K562 (cell line): ENCODE data around the gene SGMS1. TPM values are rescaled to one million over a fixed set of nuclear protein-coding genes. Genes with fewer than 3 reads are reported as not detected.

Experiments
- ATAC-seq: fragments of 200-7000 bp; cut with Tn5 transposase; 3 replicates; pipeline ENCODE4 v1.9.1; 2020; ENCODE audit warnings: moderate library complexity
- BruUV-seq: library from RNA; stranded (reverse); fragments of 400-500 nt; replicated peaks from 2 replicates; lab custom pipeline; 2021; lab: Mats Ljungman, UMichigan
- CTCF ChIA-PET: fragments of 300-600 bp; formaldehyde crosslinking; extraction: SDS; loops from one replicate; lab custom pipeline; 2021; ENCODE audit warnings: low intra/inter-chr PET ratio; lab: Yijun Ruan, JAX
- POLR2A ChIA-PET: fragments of 300-600, 350-650 bp; sonication (Branson Sonifier 250); formaldehyde crosslinking; extraction: SDS; loops from one replicate; lab custom pipeline; 2021; ENCODE audit warnings: antibody characterized with exemption, inconsistent platforms; lab: Yijun Ruan, JAX
- DNase-seq, 4 experiments: peaks; one replicate each; pipeline versions ENCODE4 v3.0.0 to v3.0.0-alpha.2; 2011 to 2018; ENCODE audit warnings: low spot score in 3 of 4, mixed read lengths in 3 of 4; ENCODE audit errors: extremely low read depth in 1 of 4
- FAIRE-seq: peaks from 2 replicates; lab custom pipeline; 2011; peaks lifted over from hg19 to GRCh38; lab: Jason Lieb, UNC
- H2AFZ ChIP-seq: 2 replicates; pipeline ENCODE4 v1.6.0; 2011; ENCODE audit warnings: low read depth, low read length, control low read depth, inconsistent platforms
- H3K27ac ChIP-seq: fragments of 200-600 bp; 3 replicates; pipeline ENCODE4 v1.8.0; 2011; ENCODE audit warnings: low read depth, mild to moderate bottlenecking, control low read depth, inconsistent platforms, low read length, moderate library complexity, mixed read lengths; ENCODE audit errors: extremely low read depth
- H3K27me3 ChIP-seq, 2 experiments: fragments of 300-600 bp in 1 of 2; 2 replicates in 1 of 2; 3 replicates in 1 of 2; pipeline versions ENCODE4 v1.6.0 to v1.8.0; 2011; ENCODE audit warnings: inconsistent platforms in 2 of 2, low read length in 2 of 2, mild to moderate bottlenecking in 1 of 2, mixed read lengths in 1 of 2, moderate library complexity in 1 of 2; ENCODE audit not compliant: control insufficient read depth in 2 of 2, insufficient read depth in 2 of 2
- H3K36me3 ChIP-seq: fragments of 300-600 bp; 3 replicates; pipeline ENCODE4 v1.8.0; 2011; ENCODE audit warnings: mild to moderate bottlenecking, low read length, inconsistent platforms; ENCODE audit not compliant: control insufficient read depth, insufficient read depth
- H3K4me1 ChIP-seq, 2 experiments: fragments of 200-600 bp in 1 of 2; replicated peaks in 1 of 2; 2 replicates in 1 of 2; 3 replicates in 1 of 2; pipeline versions ENCODE4 v1.5.1 to v1.8.0; 2011; ENCODE audit warnings: inconsistent platforms in 2 of 2, low read length in 2 of 2, mild to moderate bottlenecking in 1 of 2, mixed read lengths in 1 of 2, moderate library complexity in 1 of 2; ENCODE audit not compliant: control insufficient read depth in 2 of 2, insufficient read depth in 2 of 2
- H3K4me2 ChIP-seq: 2 replicates; pipeline ENCODE4 v1.6.1; 2011; ENCODE audit warnings: low read length, control low read depth, inconsistent platforms, mixed read lengths; ENCODE audit not compliant: insufficient read depth
- H3K4me3 ChIP-seq: fragments of 200-600 bp; sonication (generic), shearing (Covaris generic); 2 replicates; pipeline ENCODE4 v1.5.1; 2016; ENCODE audit warnings: control low read depth, inconsistent platforms
- H3K79me2 ChIP-seq: fragments of 200-600 bp; 3 replicates; pipeline ENCODE4 v1.8.0; 2011; ENCODE audit warnings: low read length, inconsistent platforms; ENCODE audit not compliant: control insufficient read depth, insufficient read depth
- H3K9ac ChIP-seq, 2 experiments: 2 replicates each; pipeline versions ENCODE4 v1.6.0 to v1.6.1; 2011; ENCODE audit warnings: low read depth in 2 of 2, low read length in 2 of 2, control low read depth in 1 of 2, inconsistent platforms in 1 of 2, mild to moderate bottlenecking in 1 of 2, mixed read lengths in 1 of 2; ENCODE audit not compliant: insufficient read depth in 1 of 2
- H3K9me1 ChIP-seq: one replicate; pipeline ENCODE4 v1.6.0; 2011; ENCODE audit warnings: inconsistent platforms, mild to moderate bottlenecking, low read length, moderate library complexity; ENCODE audit not compliant: control insufficient read depth, insufficient read depth
- H3K9me3 ChIP-seq: replicated peaks from 2 replicates; pipeline ENCODE4 v1.5.1; 2011; ENCODE audit warnings: low read depth, low read length, inconsistent platforms; ENCODE audit not compliant: control insufficient read depth, insufficient read depth
- H4K20me1 ChIP-seq: replicated peaks from 2 replicates; pipeline ENCODE4 v1.6.1; 2011; ENCODE audit warnings: low read length, inconsistent platforms, mixed read lengths; ENCODE audit not compliant: control insufficient read depth, insufficient read depth
- ADNP ChIP-seq: fragments of 200-800 bp; sonication (Bioruptor generic); IDR thresholded peaks from 2 replicates; pipeline ENCODE4 v1.6.1; 2016; ENCODE audit warnings: missing genetic modification characterization, missing compliant biosample characterization
- ARID1B ChIP-seq: fragments of 450-650 bp; IDR thresholded peaks from 2 replicates; pipeline ENCODE4 v1.6.1; 2016; ENCODE audit warnings: antibody characterized with exemption, mild to moderate bottlenecking, inconsistent platforms
- ARID2 ChIP-seq: fragments of 450-650 bp; IDR thresholded peaks from 2 replicates; pipeline ENCODE4 v1.6.1; 2017; ENCODE audit warnings: antibody characterized with exemption, mild to moderate bottlenecking
- CC2D1A ChIP-seq: fragments of 450-650 bp; IDR thresholded peaks from 2 replicates; pipeline ENCODE4 v1.6.1; 2017; ENCODE audit warnings: mild to moderate bottlenecking
- CHD4 ChIP-seq: fragments of 200-600 bp; sonication (generic); IDR thresholded peaks from 3 replicates; pipeline ENCODE4 v1.6.1; 2012; ENCODE audit warnings: low read depth, mild to moderate bottlenecking, mixed read lengths, low read length, inconsistent platforms; ENCODE audit not compliant: insufficient read depth, insufficient replicate concordance, poor library complexity, severe bottlenecking
- DPF2 ChIP-seq: fragments of 450-650 bp; IDR thresholded peaks from 2 replicates; pipeline ENCODE4 v1.6.1; 2016
- HDAC2 ChIP-seq: fragments of 450-650 bp; IDR thresholded peaks from 2 replicates; pipeline ENCODE4 v1.6.1; 2016; ENCODE audit warnings: mild to moderate bottlenecking
- HDGF ChIP-seq: fragments of 450-650 bp; IDR thresholded peaks from 2 replicates; pipeline ENCODE4 v1.6.1; 2016
- KAT7 ChIP-seq: sonication (generic); formaldehyde crosslinking; IDR thresholded peaks from 2 replicates; pipeline ENCODE4 v1.8.0; 2022; ENCODE audit warnings: missing genetic modification reagents, mild to moderate bottlenecking, borderline replicate concordance
- MAFG ChIP-seq: fragments of 450-650 bp; conservative IDR thresholded peaks from 2 replicates; pipeline ENCODE4 v1.6.1; 2016; ENCODE audit warnings: missing genetic modification characterization, missing compliant biosample characterization
- NFATC3 ChIP-seq: fragments of 450-650 bp; IDR thresholded peaks from 2 replicates; pipeline ENCODE4 v1.6.1; 2017; ENCODE audit warnings: mild to moderate bottlenecking
- PHF20 ChIP-seq: fragments of 450-650 bp; IDR thresholded peaks from 2 replicates; pipeline ENCODE4 v1.6.1; 2018; ENCODE audit not compliant: partially characterized antibody
- POLR2AphosphoS5 ChIP-seq: IDR thresholded peaks from 2 replicates; pipeline ENCODE4 v1.6.1; 2011; ENCODE audit warnings: mild to moderate bottlenecking, low read depth, low read length, moderate library complexity; ENCODE audit not compliant: control insufficient read depth, insufficient read depth
- RBM25 ChIP-seq: fragments of 200-400 bp; formaldehyde crosslinking; IDR thresholded peaks from 2 replicates; pipeline ENCODE4 v1.6.1; 2018; ENCODE audit warnings: low read length, low read depth, moderate library complexity; ENCODE audit not compliant: severe bottlenecking
- SMARCA5 ChIP-seq: fragments of 450-650 bp; IDR thresholded peaks from 2 replicates; pipeline ENCODE4 v1.6.1; 2016
- SREBF2 ChIP-seq: sonication (generic); formaldehyde crosslinking; IDR thresholded peaks from 2 replicates; pipeline ENCODE4 v1.4.0; 2020; ENCODE audit warnings: mild to moderate bottlenecking, missing genetic modification reagents
- ZBTB17 ChIP-seq: fragments of 450-650 bp; formaldehyde crosslinking; IDR thresholded peaks from 2 replicates; pipeline ENCODE4 v1.4.0; 2020; ENCODE audit warnings: mild to moderate bottlenecking
- ZFP36 ChIP-seq: fragments of 150-350 bp; IDR thresholded peaks from 2 replicates; pipeline ENCODE4 v1.6.1; 2018; ENCODE audit warnings: low read length, low read depth; ENCODE audit not compliant: partially characterized antibody
- ZNF24 ChIP-seq: fragments of 450-650 bp; IDR thresholded peaks from 2 replicates; pipeline ENCODE4 v1.6.1; 2016
- ZNF282 ChIP-seq: sonication (generic); formaldehyde crosslinking; IDR thresholded peaks from 2 replicates; pipeline ENCODE4 v1.8.1; 2023; ENCODE audit warnings: missing genetic modification reagents
- ZNF316 ChIP-seq: fragments of 450-650 bp; IDR thresholded peaks from 2 replicates; pipeline ENCODE4 v1.6.1; 2016
- ZNF354B ChIP-seq: fragments of 250-450 bp; sonication (Bioruptor Pico); IDR thresholded peaks from 2 replicates; pipeline ENCODE4 v1.4.0; 2020
- ZNF551 ChIP-seq: fragments of 250-450 bp; sonication (Bioruptor Pico); IDR thresholded peaks from 2 replicates; pipeline ENCODE4 v1.5.0; 2021; ENCODE audit warnings: mild to moderate bottlenecking, moderate library complexity
- ZNF583 ChIP-seq: fragments of 250-450 bp; sonication (Bioruptor Pico); IDR thresholded peaks from 2 replicates; pipeline ENCODE4 v1.4.0; 2020
- ZNF764 ChIP-seq: fragments of 250-450 bp; sonication (Bioruptor Pico); IDR thresholded peaks from 2 replicates; pipeline ENCODE4 v1.4.0; 2020; ENCODE audit warnings: low read depth, mild to moderate bottlenecking, moderate library complexity
- WGBS: fragments of 100-300 bp; shearing (Covaris generic); methylation state at CpG from one replicate; pipeline ENCODE4 v1.1.6; 2016; ENCODE audit warnings: low coverage, mixed read lengths; ENCODE audit not compliant: insufficient coverage; ENCODE audit errors: missing lambda C conversion rate; 5-methylcytosine and 5-hydroxymethylcytosine counted together
- in situ Hi-C: fragments of 300-500 bp; cut with MboI; formaldehyde crosslinking; loops from 4 replicates; pipeline ENCODE4 v1.15.0; 2018; ENCODE audit warnings: inconsistent platforms, mixed read lengths
- intact Hi-C: fragments of 100-400 bp; cut with micrococcal nuclease; formaldehyde crosslinking; loops from 2 replicates; pipeline ENCODE4 v1.14.2; 2022
- polyA plus RNA-seq, 8 experiments: library from polyadenylated mRNA; depleted of rRNA in 4 of 8; stranded (reverse) in 5 of 8; unstranded in 3 of 8; fragments of >200 nt; fragmentation: Nextera tagmentation in 2 of 8; fragmentation: Illumina TruSeq in 1 of 8; extraction: Ambion mirVana in 2 of 8; extraction: Trizol in 1 of 8; gene quantifications; 2 replicates each; pipeline versions ENCODE4 v1.2.1 to v1.2.3, GENCODE V29; 2011 to 2014; ENCODE audit warnings: inconsistent platforms in 1 of 8, missing spikeins in 1 of 8
- total RNA-seq, 7 experiments: library from RNA; depleted of rRNA in 6 of 7; stranded (reverse); fragments of >200 nt in 6 of 7; fragmentation: Illumina TruSeq in 2 of 7; extraction: Trizol in 2 of 7; gene quantifications; 2 replicates each; pipeline versions ENCODE4 v1.2.1 to v1.2.3, GENCODE V29; 2011 to 2021; ENCODE audit warnings: low replicate concordance in 1 of 7
- TF ChIP-seq, protein P1 (sequence below): sonication (generic); IDR thresholded peaks from 2 replicates; pipeline ENCODE4 v1.6.1; 2016

Gene SGMS1
- total and polyA plus RNA-seq, 9 of the 15 experiments (the other 6 are each of a cell fraction or from before 2014, with no cell fraction given): 22.6 to 232 (median 82.2) TPM

DNA sequence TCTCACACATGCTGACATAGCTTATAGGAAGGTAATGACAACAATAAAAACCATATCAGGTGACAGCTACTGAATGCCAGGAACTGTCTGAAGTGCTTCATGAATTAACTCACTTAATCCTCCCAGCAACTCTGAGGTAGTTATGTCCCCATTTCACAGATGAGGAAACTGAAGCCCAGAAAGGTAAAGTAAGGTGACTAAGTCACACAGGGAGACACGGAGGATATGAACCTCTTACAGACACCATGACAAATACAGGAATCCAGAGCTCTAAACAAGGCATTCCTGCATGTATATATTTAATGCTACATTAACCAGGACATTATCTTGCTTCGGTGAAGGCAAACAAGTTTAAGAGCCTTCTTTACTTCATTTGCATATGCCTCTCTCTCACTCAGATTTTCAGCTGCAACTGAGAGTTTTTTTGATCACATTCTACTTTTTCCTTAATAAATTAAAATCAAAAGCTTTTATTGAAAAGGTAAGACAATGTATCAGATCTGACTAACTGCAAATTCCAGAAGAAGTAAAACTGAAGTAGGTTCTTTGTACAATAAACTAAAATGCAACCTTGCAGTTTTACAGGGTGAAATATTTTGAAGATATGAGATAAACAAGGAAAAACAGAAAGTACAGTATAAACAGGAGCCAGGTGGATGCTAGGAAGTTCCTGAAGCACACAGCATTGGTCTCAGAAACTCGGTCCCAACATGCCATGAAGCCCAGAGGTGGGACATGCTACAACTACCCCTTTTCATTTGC is 79.5 kb downstream of the SGMS1 start:
- H3K4me3 ChIP-seq: no peak overlapping the region
- 24% methylated on average over 3 of the region's 3 CpGs for WGBS
- peaks cover 3% of the 10 kb centered on the region; the same call in 1 of the 2 replicates for H4K20me1 ChIP-seq
- intact Hi-C loops: no loop called here
- no TSS peak for BruUV-seq
- H3K9ac ChIP-seq: peak overlapping the region; percentile 53 to 57; a peak in 3 of 4 replicates
- ATAC-seq (peak; percentile 12), DNase-seq (no peak), FAIRE-seq (no peak)
- H3K27me3 ChIP-seq: no peaks in the 10 kb centered on the region
- peaks cover 99% of the 10 kb centered on the region for H3K79me2 ChIP-seq
- H3K4me2 ChIP-seq: peak overlapping the region; percentile 53
- peaks cover 19 to 55% of the 10 kb centered on the region in 2 experiments for H3K4me1 ChIP-seq
- CTCF ChIA-PET: no interaction called here
- no peaks in the 10 kb centered on the region for H3K9me3 ChIP-seq
- in situ Hi-C loops: no loop called here
- H3K27ac ChIP-seq: peak overlapping the region; percentile 73
- H2AFZ ChIP-seq: peak overlapping the region; percentile 23
- POLR2A ChIA-PET: interaction anchor here (0.6 to 3.1 kb wide), 12 partner anchors 8 to 539 kb away, joined by 3 to 16 read pairs (median 4); partner anchors contain the start of gene SGMS1
- H3K9me1 ChIP-seq: no peaks in the 10 kb centered on the region
- H3K36me3 ChIP-seq: no peaks in the 10 kb centered on the region; the same call in 2 of the 3 replicates
- TF ChIP-seq ZNF764 (CRISPR knock-in tag): no peak
- peak; percentile 97 for TF ChIP-seq SMARCA5
- TF ChIP-seq, protein P1, sequence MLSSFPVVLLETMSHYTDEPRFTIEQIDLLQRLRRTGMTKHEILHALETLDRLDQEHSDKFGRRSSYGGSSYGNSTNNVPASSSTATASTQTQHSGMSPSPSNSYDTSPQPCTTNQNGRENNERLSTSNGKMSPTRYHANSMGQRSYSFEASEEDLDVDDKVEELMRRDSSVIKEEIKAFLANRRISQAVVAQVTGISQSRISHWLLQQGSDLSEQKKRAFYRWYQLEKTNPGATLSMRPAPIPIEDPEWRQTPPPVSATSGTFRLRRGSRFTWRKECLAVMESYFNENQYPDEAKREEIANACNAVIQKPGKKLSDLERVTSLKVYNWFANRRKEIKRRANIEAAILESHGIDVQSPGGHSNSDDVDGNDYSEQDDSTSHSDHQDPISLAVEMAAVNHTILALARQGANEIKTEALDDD: peak; percentile 22; the same call in 1 of the 2 replicates
- no peak for TF ChIP-seq ZNF354B
- peak; percentile 27 for TF ChIP-seq ZFP36
- 0 out of 2 replicates have a peak, but pooled peaks have one; percentile 22 for TF ChIP-seq ZNF24
- peak; percentile 50; the same call in 1 of the 2 replicates for TF ChIP-seq CC2D1A
- peak; percentile 95 for TF ChIP-seq MAFG (tag)
- TF ChIP-seq ZNF551 (CRISPR knock-in tag): 0 out of 2 replicates have a peak, but pooled peaks have one; percentile 42
- TF ChIP-seq SREBF2 (CRISPR knock-in tag): no peak
- 0 out of 2 replicates have a peak, but pooled peaks have one; percentile 8 for TF ChIP-seq DPF2
- TF ChIP-seq PHF20: peak; percentile 83
- TF ChIP-seq HDGF: peak; percentile 86; the same call in 1 of the 2 replicates
- TF ChIP-seq RBM25: peak; percentile 99
- TF ChIP-seq ZNF583 (CRISPR knock-in tag): no peak
- TF ChIP-seq POLR2AphosphoS5: no peak
- peak; percentile 11; the same call in 1 of the 2 replicates for TF ChIP-seq ARID2
- TF ChIP-seq KAT7 (CRISPR knock-in tag): peak; percentile 38; the same call in 1 of the 2 replicates
- TF ChIP-seq ARID1B: no peak
- TF ChIP-seq CHD4: peak; percentile 95
- peak; percentile 98 for TF ChIP-seq ADNP (tag)
- no peak for TF ChIP-seq ZNF282
- peak; percentile 96 for TF ChIP-seq HDAC2
- 0 out of 2 replicates have a peak, but pooled peaks have one; percentile 36 for TF ChIP-seq NFATC3
- TF ChIP-seq ZBTB17 (CRISPR knock-in tag): 0 out of 2 replicates have a peak, but pooled peaks have one; percentile 16
- peak; percentile 99 for TF ChIP-seq ZNF316
